Liver (tissue), 9 donors: ENCODE data around the gene TGFBR3L. TPM values are rescaled to one million over a fixed set of nuclear protein-coding genes. Genes with fewer than 3 reads are reported as not detected.

Experiments
- DNase-seq: peaks from one replicate; pipeline ENCODE4 v3.0.0-alpha.2; 2017; ENCODE audit warnings: low spot score
- H3K27ac ChIP-seq, 2 donors: one replicate each; pipeline ENCODE4 v1.7.0; 2013; ENCODE audit warnings: inconsistent platforms in 2 of 2, low read length in 2 of 2, control low read depth in 1 of 2, low read depth in 1 of 2, mild to moderate bottlenecking in 1 of 2
- H3K27me3 ChIP-seq, 4 donors: one replicate each; pipeline versions ENCODE4 v1.6.1 to v1.7.0; 2013; ENCODE audit warnings: low read length in 3 of 4, inconsistent platforms in 1 of 4, mild to moderate bottlenecking in 1 of 4, moderate library complexity in 1 of 4; ENCODE audit not compliant: control insufficient read depth in 4 of 4, insufficient read depth in 4 of 4
- H3K36me3 ChIP-seq, 4 donors: one replicate each; pipeline versions ENCODE4 v1.6.1 to v1.7.0; 2013; ENCODE audit warnings: low read length in 3 of 4, mild to moderate bottlenecking in 3 of 4, low read depth in 1 of 4, moderate library complexity in 1 of 4; ENCODE audit not compliant: control insufficient read depth in 4 of 4, insufficient read depth in 3 of 4
- H3K4me1 ChIP-seq, 4 donors: one replicate each; pipeline versions ENCODE4 v1.6.1 to v1.7.0; 2013; ENCODE audit warnings: low read length in 3 of 4, mild to moderate bottlenecking in 3 of 4, moderate library complexity in 1 of 4; ENCODE audit not compliant: control insufficient read depth in 4 of 4, insufficient read depth in 4 of 4
- H3K4me3 ChIP-seq, 3 donors: one replicate each; pipeline versions ENCODE4 v1.6.1 to v1.7.0; 2013; ENCODE audit warnings: low read length in 3 of 3, control low read depth in 1 of 3, low read depth in 1 of 3, mild to moderate bottlenecking in 1 of 3
- H3K9ac ChIP-seq, 2 donors: one replicate each; pipeline ENCODE4 v1.7.0; 2013; ENCODE audit warnings: low read length in 2 of 2, mild to moderate bottlenecking in 2 of 2, moderate library complexity in 2 of 2, control low read depth in 1 of 2, low read depth in 1 of 2
- H3K9me3 ChIP-seq, 4 donors: one replicate each; pipeline versions ENCODE4 v1.6.1 to v1.7.0; 2013; ENCODE audit warnings: low read length in 3 of 4; ENCODE audit not compliant: control insufficient read depth in 4 of 4
- ATF3 ChIP-seq: IDR thresholded peaks from 2 replicates; pipeline ENCODE4 v1.6.1; 2016; ENCODE audit warnings: antibody characterized with exemption
- CTCF ChIP-seq: fragments of 150-350 bp; IDR thresholded peaks from 2 replicates; pipeline ENCODE4 v1.5.1; 2017; ENCODE audit warnings: improper control_type of control experiment, low read depth, low read length; ENCODE audit not compliant: missing input control
- EGR1 ChIP-seq, 2 donors: IDR thresholded peaks; 2 replicates each; pipeline ENCODE4 v1.6.1; 2016 to 2018; ENCODE audit warnings: antibody characterized with exemption in 2 of 2, low read depth in 2 of 2
- FOXA1 ChIP-seq: IDR thresholded peaks from 2 replicates; pipeline ENCODE4 v1.6.1; 2016; ENCODE audit warnings: antibody characterized with exemption
- FOXA2 ChIP-seq: IDR thresholded peaks from 2 replicates; pipeline ENCODE4 v1.6.1; 2016; ENCODE audit warnings: antibody characterized with exemption
- GABPA ChIP-seq, 2 donors: IDR thresholded peaks in 1 of 2; conservative IDR thresholded peaks in 1 of 2; 2 replicates each; pipeline ENCODE4 v1.6.1; 2016; ENCODE audit warnings: antibody characterized with exemption in 2 of 2, mild to moderate bottlenecking in 1 of 2, moderate library complexity in 1 of 2
- HNF4A ChIP-seq, 2 donors: conservative IDR thresholded peaks; 2 replicates each; pipeline ENCODE4 v1.6.1; 2016; ENCODE audit warnings: antibody characterized with exemption in 2 of 2, mild to moderate bottlenecking in 2 of 2
- HNF4G ChIP-seq: IDR thresholded peaks from 2 replicates; pipeline ENCODE4 v1.6.1; 2016; ENCODE audit warnings: antibody characterized with exemption
- JUND ChIP-seq, 2 donors: IDR thresholded peaks; 2 replicates each; pipeline ENCODE4 v1.6.1; 2016; ENCODE audit warnings: antibody characterized with exemption in 2 of 2
- MAX ChIP-seq: IDR thresholded peaks from 2 replicates; pipeline ENCODE4 v1.6.1; 2016; ENCODE audit warnings: antibody characterized with exemption
- NR2F2 ChIP-seq: IDR thresholded peaks from 2 replicates; pipeline ENCODE4 v1.6.1; 2016; ENCODE audit warnings: antibody characterized with exemption
- RAD21 ChIP-seq, 2 donors: IDR thresholded peaks; 2 replicates each; pipeline ENCODE4 v1.6.1; 2016; ENCODE audit warnings: antibody characterized with exemption in 2 of 2, mild to moderate bottlenecking in 2 of 2
- REST ChIP-seq: IDR thresholded peaks from 2 replicates; pipeline ENCODE4 v1.6.1; 2016; ENCODE audit warnings: antibody characterized with exemption, mild to moderate bottlenecking
- RXRA ChIP-seq, 2 donors: IDR thresholded peaks; 2 replicates each; pipeline ENCODE4 v1.6.1; 2017 to 2018; ENCODE audit warnings: antibody characterized with exemption in 2 of 2, mild to moderate bottlenecking in 1 of 2
- SP1 ChIP-seq: IDR thresholded peaks from 2 replicates; pipeline ENCODE4 v1.6.1; 2018; ENCODE audit warnings: antibody characterized with exemption, mild to moderate bottlenecking
- TAF1 ChIP-seq: conservative IDR thresholded peaks from 2 replicates; pipeline ENCODE4 v1.6.1; 2016; ENCODE audit warnings: antibody characterized with exemption, mild to moderate bottlenecking
- YY1 ChIP-seq: IDR thresholded peaks from 2 replicates; pipeline ENCODE4 v1.6.1; 2016; ENCODE audit warnings: antibody characterized with exemption, mild to moderate bottlenecking
- ZBTB33 ChIP-seq: IDR thresholded peaks from 2 replicates; pipeline ENCODE4 v1.6.1; 2016; ENCODE audit warnings: antibody characterized with exemption
- WGBS: extraction: QIAGEN DNeasy Blood & Tissue Kit; methylation state at CpG from one replicate; pipeline ENCODE4 v1.1.7; 2013; 5-methylcytosine and 5-hydroxymethylcytosine counted together
- polyA plus RNA-seq, 2 donors: library from polyadenylated mRNA; stranded (reverse) in 1 of 2; unstranded in 1 of 2; fragments of 200-250 nt in 1 of 2; fragments of >200 nt in 1 of 2; fragmentation: Nextera tagmentation in 1 of 2; extraction: Ambion mirVana in 1 of 2; gene quantifications; one replicate each; pipeline versions ENCODE4 v1.2.1 to v1.2.3, GENCODE V29; 2013 to 2015
- total RNA-seq, 2 donors: library from RNA; depleted of rRNA; stranded (reverse); fragments of >200 nt; gene quantifications; one replicate each; pipeline ENCODE4 v1.2.3, GENCODE V29; 2014
- donor health status: healthy.
- donor health status: healthy.
- donor health status: healthy.
- donor health status: healthy.
- donor health status: healthy.

Gene TGFBR3L
- total and polyA plus RNA-seq, 4 donors: 0.32 to 2.5 (median 0.36) TPM; not detected in 1

- H3K27me3 ChIP-seq: no peaks in the 10 kb centered on the region
- H3K9ac ChIP-seq: no peak overlapping the region
- TF ChIP-seq CTCF (no peak), EGR1 (IDR thresholded peaks at IDR 0.05; ENCODE audit: low read depth in 2 of 2) (no peak), NR2F2 (no peak), HNF4A (conservative IDR thresholded peaks at IDR 0.05) (no peak), ATF3 (no peak), GABPA (IDR thresholded peaks at IDR 0.05 in 1 of 2, conservative IDR thresholded peaks at IDR 0.05 in 1 of 2) (no peak), SP1 (no peak), JUND (IDR thresholded peaks at IDR 0.05) (no peak), TAF1 (no peak), FOXA1 (no peak), YY1 (no peak), FOXA2 (no peak), HNF4G (no peak)
- H3K4me3 ChIP-seq: no peak overlapping the region
- H3K9me3 ChIP-seq: no peaks in the 10 kb centered on the region
- peaks cover 8 to 33% (median 17%) of the 10 kb centered on the region in 4 donors for H3K4me1 ChIP-seq
- no peak overlapping the region for H3K27ac ChIP-seq
- H3K36me3 ChIP-seq: peaks cover 0 to 22% (median 11%) of the 10 kb centered on the region in 4 donors
- no peak for DNase-seq
- 95% methylated on average over 19 of the region's 19 CpGs for WGBS
Measured at GRCh38 chr19:7907122-7907521, 7.5 kb upstream of the TGFBR3L start.

- no peak for DNase-seq
- Histone ChIP-seq H3K27me3 (no peaks in the 10 kb centered on the region), H3K4me3 (no peak overlapping the region), H3K9ac (no peak overlapping the region), H3K27ac (no peak overlapping the region), H3K36me3 (peaks cover 0 to 24% (median 12%) of the 10 kb centered on the region in 4 donors), H3K4me1 (peaks cover 8 to 32% (median 16%) of the 10 kb centered on the region in 4 donors), H3K9me3 (no peaks in the 10 kb centered on the region)
- no peak for TF ChIP-seq ATF3
- no peak for TF ChIP-seq TAF1
- no peak for TF ChIP-seq RXRA (IDR thresholded peaks at IDR 0.05)
- no peak for TF ChIP-seq CTCF
- TF ChIP-seq HNF4G: no peak
- no peak for TF ChIP-seq ZBTB33
- TF ChIP-seq RAD21 (IDR thresholded peaks at IDR 0.05): no peak
- no peak for TF ChIP-seq NR2F2
- TF ChIP-seq MAX: no peak
- TF ChIP-seq FOXA1: no peak
- TF ChIP-seq YY1: no peak
- no peak for TF ChIP-seq SP1
- TF ChIP-seq EGR1 (IDR thresholded peaks at IDR 0.05; ENCODE audit: low read depth in 2 of 2): no peak
- no peak for TF ChIP-seq GABPA (IDR thresholded peaks at IDR 0.05 in 1 of 2, conservative IDR thresholded peaks at IDR 0.05 in 1 of 2)
- no peak for TF ChIP-seq REST
- no peak for TF ChIP-seq HNF4A (conservative IDR thresholded peaks at IDR 0.05)
- TF ChIP-seq FOXA2: no peak
- no peak for TF ChIP-seq JUND (IDR thresholded peaks at IDR 0.05)
- 94% methylated on average over 11 of the region's 11 CpGs for WGBS
Measured at GRCh38 chr19:7907544-7907943, 7.1 kb upstream of the TGFBR3L start.
